HS-27A (cell line): Measurements from ENCODE around the gene TAF8.

Source experiments
- DNase-seq: peaks from one replicate; pipeline ENCODE4 v3.0.0-alpha.2; 2012; ENCODE audit warnings: low read depth, missing footprints

Gene TAF8

GRCh38 chr6:42059743-42060142 lies 9.4 kb downstream of the TAF8 start:
- no peak for DNase-seq

GRCh38 chr6:42066156-42066675 lies 15.9 kb downstream of the TAF8 start:
- no peak for DNase-seq

- DNase-seq: no peak
Observed at GRCh38 chr6:42068173-42068572, 17.8 kb downstream of the TAF8 start.

- DNase-seq: no peak
Observed at GRCh38 chr6:42068872-42069522, 18.7 kb downstream of the TAF8 start.

GRCh38 chr6:42071881-42072583 lies 21.7 kb downstream of the TAF8 start:
- no peak for DNase-seq

- DNase-seq: no peak
Observed at GRCh38 chr6:42073287-42073686, 23.0 kb downstream of the TAF8 start.

- DNase-seq: peak; percentile 26
Observed at GRCh38 chr6:42075159-42075838, 25.0 kb downstream of the TAF8 start.

GRCh38 chr6:42078386-42078785 lies 28.1 kb downstream of the TAF8 start:
- DNase-seq: no peak

- no peak for DNase-seq
Observed at GRCh38 chr6:42079941-42080464, 29.7 kb downstream of the TAF8 start.

- no peak for DNase-seq
Observed at GRCh38 chr6:42083530-42083929, 33.2 kb downstream of the TAF8 start.

- DNase-seq: no peak
Observed at GRCh38 chr6:42084889-42085288, 34.6 kb downstream of the TAF8 start.

GRCh38 chr6:42086046-42087035 lies 36.0 kb downstream of the TAF8 start:
- DNase-seq: no peak

GRCh38 chr6:42088101-42088591 lies 37.8 kb downstream of the TAF8 start:
- DNase-seq: peak; percentile 70

- no peak for DNase-seq
Observed at GRCh38 chr6:42090819-42091717, 40.7 kb downstream of the TAF8 start.

- DNase-seq: no peak
Observed at GRCh38 chr6:42091718-42092023, 41.3 kb downstream of the TAF8 start.

GRCh38 chr6:42093582-42094329 lies 43.4 kb downstream of the TAF8 start:
- no peak for DNase-seq

GRCh38 chr6:42095094-42095493 lies 44.8 kb downstream of the TAF8 start:
- no peak for DNase-seq

- no peak for DNase-seq
Observed at GRCh38 chr6:42095776-42096541, 45.6 kb downstream of the TAF8 start.
